Measurements from ENCODE around the gene NCOA6.

NCOA6 gene

GRCh38 chr20:34755367-34755766, 70.1 kb downstream of the NCOA6 start:
- Histone ChIP-seq H3F3A (ENCODE audit: insufficient read depth, low read length) (no peaks in the 10 kb centered on the region), H3K27me3 (ENCODE audit: insufficient read depth, low read length) (no peaks in the 10 kb centered on the region), H3K4me2 (ENCODE audit: low read length) (no peak overlapping the region), H3K4me1 (ENCODE audit: insufficient read depth, low read length, severe bottlenecking) (no peaks in the 10 kb centered on the region), H3K9ac (ENCODE audit: low read length) (no peak overlapping the region), H3K27ac (ENCODE audit: low read depth, low read length, poor library complexity, severe bottlenecking) (no peak overlapping the region), H3K36me3 (ENCODE audit: insufficient read depth, low read length) (peaks cover 80% of the 10 kb centered on the region), H4K20me1 (ENCODE audit: insufficient read depth, low read length) (no peaks in the 10 kb centered on the region), H3K9me2 (ENCODE audit: low read depth, low read length) (no peaks in the 10 kb centered on the region), H3K4me3 (ENCODE audit: low read depth, low read length, poor library complexity, severe bottlenecking) (no peak overlapping the region), H2AFZ (ENCODE audit: low read length) (no peak overlapping the region), H3K9me3 (ENCODE audit: low read length) (no peaks in the 10 kb centered on the region), H3K79me2 (ENCODE audit: insufficient read depth, low read length) (no peaks in the 10 kb centered on the region)
- TF ChIP-seq EZH2 (IDR thresholded peaks at IDR 0.05; ENCODE audit: borderline replicate concordance, low read length): no peak
- no peak for TF ChIP-seq CTCF (IDR thresholded peaks at IDR 0.05; ENCODE audit: low read length)

- Histone ChIP-seq H3K27ac (ENCODE audit: low read depth, low read length, poor library complexity, severe bottlenecking) (no peak overlapping the region), H4K20me1 (ENCODE audit: insufficient read depth, low read length) (no peaks in the 10 kb centered on the region), H3K4me1 (ENCODE audit: insufficient read depth, low read length, severe bottlenecking) (no peaks in the 10 kb centered on the region), H3K36me3 (ENCODE audit: insufficient read depth, low read length) (peaks cover 80% of the 10 kb centered on the region), H2AFZ (ENCODE audit: low read length) (no peak overlapping the region), H3K79me2 (ENCODE audit: insufficient read depth, low read length) (no peaks in the 10 kb centered on the region), H3K9me3 (ENCODE audit: low read length) (no peaks in the 10 kb centered on the region), H3K4me3 (ENCODE audit: low read depth, low read length, poor library complexity, severe bottlenecking) (no peak overlapping the region), H3K27me3 (ENCODE audit: insufficient read depth, low read length) (no peaks in the 10 kb centered on the region), H3K9me2 (ENCODE audit: low read depth, low read length) (no peaks in the 10 kb centered on the region), H3K9ac (ENCODE audit: low read length) (no peak overlapping the region), H3K4me2 (ENCODE audit: low read length) (no peak overlapping the region), H3F3A (ENCODE audit: insufficient read depth, low read length) (no peaks in the 10 kb centered on the region)
- no peak for TF ChIP-seq EZH2 (IDR thresholded peaks at IDR 0.05; ENCODE audit: borderline replicate concordance, low read length)
- TF ChIP-seq CTCF (IDR thresholded peaks at IDR 0.05; ENCODE audit: low read length): no peak
Measured at GRCh38 chr20:34754611-34755010, 70.8 kb downstream of the NCOA6 start.

GRCh38 chr20:34753706-34754461, 71.6 kb downstream of the NCOA6 start:
- Histone ChIP-seq H3K36me3 (ENCODE audit: insufficient read depth, low read length) (peaks cover 80% of the 10 kb centered on the region), H3K4me1 (ENCODE audit: insufficient read depth, low read length, severe bottlenecking) (no peaks in the 10 kb centered on the region), H3K27ac (ENCODE audit: low read depth, low read length, poor library complexity, severe bottlenecking) (no peak overlapping the region), H3K79me2 (ENCODE audit: insufficient read depth, low read length) (no peaks in the 10 kb centered on the region), H2AFZ (ENCODE audit: low read length) (no peak overlapping the region), H3K4me3 (ENCODE audit: low read depth, low read length, poor library complexity, severe bottlenecking) (no peak overlapping the region), H3K4me2 (ENCODE audit: low read length) (no peak overlapping the region), H3K9ac (ENCODE audit: low read length) (no peak overlapping the region), H3K9me2 (ENCODE audit: low read depth, low read length) (no peaks in the 10 kb centered on the region), H4K20me1 (ENCODE audit: insufficient read depth, low read length) (no peaks in the 10 kb centered on the region), H3F3A (ENCODE audit: insufficient read depth, low read length) (no peaks in the 10 kb centered on the region), H3K9me3 (ENCODE audit: low read length) (no peaks in the 10 kb centered on the region), H3K27me3 (ENCODE audit: insufficient read depth, low read length) (no peaks in the 10 kb centered on the region)
- no peak for TF ChIP-seq EZH2 (IDR thresholded peaks at IDR 0.05; ENCODE audit: borderline replicate concordance, low read length)
- TF ChIP-seq CTCF (IDR thresholded peaks at IDR 0.05; ENCODE audit: low read length): no peak
